Prostate gland (tissue), 2 donors: Measurements from ENCODE around the gene KCTD1.

Experiments
- POLR2AphosphoS5 ChIP-seq: sonication (generic); formaldehyde crosslinking; IDR thresholded peaks from one replicate; pipeline ENCODE4 v1.6.1; 2017; ENCODE audit warnings: antibody characterized with exemption
- TF ChIP-seq, protein P1 (sequence below), 4 experiments: fragments of 200-600 bp in 2 of 4; fragments of 450-650 bp in 2 of 4; sonication (generic) in 2 of 4; IDR thresholded peaks; 1 replicate in 3 of 4; 2 replicates in 1 of 4; pipeline ENCODE4 v1.5.1; 2016 to 2019; ENCODE audit warnings: antibody characterized with exemption in 4 of 4, mild to moderate bottlenecking in 2 of 4, moderate library complexity in 2 of 4

DNA sequence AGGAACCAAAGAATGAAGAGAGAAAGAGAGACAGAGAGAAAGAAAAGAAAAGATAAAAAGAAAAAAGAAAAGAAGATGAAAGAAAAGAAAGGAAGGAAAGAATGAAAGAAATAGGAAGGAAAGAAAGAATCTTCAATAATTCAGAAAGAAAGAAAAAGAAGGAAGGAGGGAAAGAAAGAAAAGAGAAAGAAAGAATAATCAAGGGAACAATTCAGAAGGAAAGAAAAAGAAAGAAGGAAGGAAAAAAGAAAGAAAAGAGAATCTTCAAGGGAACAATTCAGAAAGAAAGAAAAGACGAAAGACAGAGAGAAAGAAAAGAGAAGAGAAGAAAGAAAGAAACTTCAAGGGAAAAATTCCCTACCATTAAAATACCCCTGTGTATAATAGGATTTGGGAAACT is 5.6 kb upstream of the KCTD1 start:
- no peak for TF ChIP-seq POLR2AphosphoS5
- TF ChIP-seq, protein P1, sequence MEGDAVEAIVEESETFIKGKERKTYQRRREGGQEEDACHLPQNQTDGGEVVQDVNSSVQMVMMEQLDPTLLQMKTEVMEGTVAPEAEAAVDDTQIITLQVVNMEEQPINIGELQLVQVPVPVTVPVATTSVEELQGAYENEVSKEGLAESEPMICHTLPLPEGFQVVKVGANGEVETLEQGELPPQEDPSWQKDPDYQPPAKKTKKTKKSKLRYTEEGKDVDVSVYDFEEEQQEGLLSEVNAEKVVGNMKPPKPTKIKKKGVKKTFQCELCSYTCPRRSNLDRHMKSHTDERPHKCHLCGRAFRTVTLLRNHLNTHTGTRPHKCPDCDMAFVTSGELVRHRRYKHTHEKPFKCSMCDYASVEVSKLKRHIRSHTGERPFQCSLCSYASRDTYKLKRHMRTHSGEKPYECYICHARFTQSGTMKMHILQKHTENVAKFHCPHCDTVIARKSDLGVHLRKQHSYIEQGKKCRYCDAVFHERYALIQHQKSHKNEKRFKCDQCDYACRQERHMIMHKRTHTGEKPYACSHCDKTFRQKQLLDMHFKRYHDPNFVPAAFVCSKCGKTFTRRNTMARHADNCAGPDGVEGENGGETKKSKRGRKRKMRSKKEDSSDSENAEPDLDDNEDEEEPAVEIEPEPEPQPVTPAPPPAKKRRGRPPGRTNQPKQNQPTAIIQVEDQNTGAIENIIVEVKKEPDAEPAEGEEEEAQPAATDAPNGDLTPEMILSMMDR (IDR thresholded peaks at IDR 0.05): no peak
